Activated CD8-positive, alpha-beta T cell treated with anti-CD3 and anti-CD28 coated beads, Interleukin-2, amount 10 ng/mL, durations not matched to agents 7 days and 5 days (primary cell): ENCODE measurements around the gene CACNA1B. TPM values are rescaled to one million over a fixed set of nuclear protein-coding genes. Genes with fewer than 3 reads are reported as not detected.

Source experiments
- ATAC-seq: fragments of 150-1000 bp; cut with Tn5 transposase; one replicate; pipeline ENCODE4 v1.10.0; 2021; ENCODE audit warnings: moderate library complexity
- CTCF ChIA-PET: fragments of 350-600 bp; sonication (Branson Sonifier 250); formaldehyde crosslinking; loops from one replicate; lab custom pipeline; 2021; ENCODE audit warnings: antibody characterized with exemption; lab: Charles Lee
- POLR2A ChIA-PET: fragments of 350-600 bp; sonication (Branson Sonifier 250); formaldehyde crosslinking; loops from one replicate; lab custom pipeline; 2021; ENCODE audit warnings: antibody characterized with exemption; lab: Charles Lee
- DNase-seq: peaks from one replicate; pipeline ENCODE4 v3.0.0-alpha.2; 2020
- H3K27ac Mint-ChIP-seq: one replicate; pipeline ENCODE4 v1.8.0; 2021; ENCODE audit warnings: mild to moderate bottlenecking, mixed read lengths
- H3K27me3 Mint-ChIP-seq: one replicate; pipeline ENCODE4 v1.8.0; 2021; ENCODE audit warnings: low read depth, mixed read lengths
- H3K36me3 Mint-ChIP-seq: one replicate; pipeline ENCODE4 v1.8.0; 2021; ENCODE audit warnings: low read depth, mixed read lengths
- H3K4me1 Mint-ChIP-seq: one replicate; pipeline ENCODE4 v1.8.0; 2021; ENCODE audit warnings: low read depth, mixed read lengths
- H3K4me3 Mint-ChIP-seq: one replicate; pipeline ENCODE4 v1.8.0; 2021; ENCODE audit warnings: mild to moderate bottlenecking, mixed read lengths
- H3K9me3 Mint-ChIP-seq: one replicate; pipeline ENCODE4 v1.8.0; 2022; ENCODE audit warnings: mixed read lengths; ENCODE audit not compliant: insufficient read depth
- total RNA-seq, 2 experiments: library from RNA; stranded (reverse); gene quantifications; one replicate each; pipeline ENCODE4 v1.2.3, GENCODE V29; 2021

The CACNA1B gene
- total RNA-seq, 2 experiments from 2014 or later: not detected

GRCh38 chr9:137975527-137975913 is 97.9 kb downstream of the CACNA1B start:
- no peak overlapping the region for H3K4me3 Mint-ChIP-seq
- no peaks in the 10 kb centered on the region for H3K36me3 Mint-ChIP-seq
- DNase-seq: no peak

GRCh38 chr9:137975936-137976565 is 98.5 kb downstream of the CACNA1B start:
- no peak for DNase-seq
- POLR2A ChIA-PET: no interaction called here
- no peak for ATAC-seq
- Mint-ChIP-seq H3K4me1 (no peaks in the 10 kb centered on the region), H3K27me3 (peaks cover 3% of the 10 kb centered on the region), H3K9me3 (no peaks in the 10 kb centered on the region), H3K4me3 (no peak overlapping the region), H3K36me3 (no peaks in the 10 kb centered on the region), H3K27ac (no peak overlapping the region)
- CTCF ChIA-PET: no interaction called here

More at GRCh38 chr9:137975527-137975913, 97.9 kb downstream of the CACNA1B start:
- peaks cover 2% of the 10 kb centered on the region for H3K27me3 Mint-ChIP-seq
- no peak for ATAC-seq
- H3K27ac Mint-ChIP-seq: no peak overlapping the region
- ChIA-PET CTCF (no interaction called here), POLR2A (no interaction called here)
- H3K9me3 Mint-ChIP-seq: no peaks in the 10 kb centered on the region
- no peaks in the 10 kb centered on the region for H3K4me1 Mint-ChIP-seq

DNA sequence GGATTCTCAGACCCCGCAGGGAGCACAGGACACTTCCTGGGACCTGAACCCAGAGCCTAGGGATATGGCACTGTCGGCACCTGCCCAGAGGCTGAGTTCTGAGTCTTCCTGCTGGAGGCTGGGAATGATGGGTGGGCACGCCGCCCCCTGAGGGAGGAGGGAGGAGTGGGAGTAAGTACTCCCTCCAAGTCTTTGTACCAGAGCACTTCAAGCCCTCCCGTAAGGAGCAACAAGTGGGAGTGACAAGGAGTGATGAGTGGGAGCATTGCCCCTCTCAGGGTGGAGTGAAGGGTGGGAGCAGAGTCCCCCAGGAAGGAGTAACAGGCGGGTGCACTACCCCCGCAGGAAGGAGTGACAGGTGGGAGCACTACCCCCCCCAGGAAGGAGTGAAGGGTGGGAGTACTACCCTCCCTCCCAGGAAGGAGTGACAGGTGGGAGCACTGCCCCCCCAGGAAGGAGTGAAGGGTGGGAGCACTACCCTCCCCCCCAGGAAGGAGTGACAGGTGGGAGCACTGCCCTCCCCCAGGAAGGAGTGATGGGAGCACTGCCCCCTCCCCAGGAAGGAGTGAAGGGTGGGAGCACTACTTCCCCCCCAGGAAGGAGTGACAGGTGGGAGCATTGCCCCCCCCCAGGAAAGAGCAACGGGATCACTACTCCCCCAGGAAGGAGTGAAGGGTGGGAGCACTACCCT is 100.1 kb downstream of the CACNA1B start:
- peaks cover 3% of the 10 kb centered on the region for H3K27me3 Mint-ChIP-seq
- POLR2A ChIA-PET: no interaction called here
- H3K36me3 Mint-ChIP-seq: no peaks in the 10 kb centered on the region
- H3K9me3 Mint-ChIP-seq: no peaks in the 10 kb centered on the region
- H3K4me3 Mint-ChIP-seq: no peak overlapping the region
- H3K4me1 Mint-ChIP-seq: no peaks in the 10 kb centered on the region
- CTCF ChIA-PET: no interaction called here
- DNase-seq (no peak), ATAC-seq (no peak)
- no peak overlapping the region for H3K27ac Mint-ChIP-seq

DNA sequence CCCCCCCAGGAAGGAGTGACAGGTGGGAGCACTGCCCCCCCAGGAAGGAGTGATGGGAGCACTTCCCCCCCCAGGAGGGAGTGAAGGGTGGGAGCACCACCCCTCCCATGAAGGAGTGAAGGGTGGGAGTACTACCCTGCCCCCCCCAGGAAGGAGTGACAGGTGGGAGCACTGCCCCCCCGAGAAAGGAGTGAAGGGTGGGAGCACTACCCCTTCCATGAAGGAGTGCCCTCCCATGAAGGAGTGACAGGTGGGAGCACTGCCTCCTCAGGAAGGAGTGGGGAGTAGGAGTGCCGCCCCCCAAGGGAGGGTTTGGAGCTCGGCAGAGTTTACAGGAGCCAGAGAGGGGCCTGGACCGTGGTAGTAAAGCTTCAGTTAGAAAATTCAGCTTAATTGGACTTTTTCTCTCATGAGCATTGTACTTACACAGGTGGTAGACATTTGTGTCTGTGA is 100.7 kb downstream of the CACNA1B start:
- Mint-ChIP-seq H3K4me1 (no peaks in the 10 kb centered on the region), H3K9me3 (no peaks in the 10 kb centered on the region), H3K27ac (no peak overlapping the region), H3K4me3 (no peak overlapping the region), H3K36me3 (no peaks in the 10 kb centered on the region), H3K27me3 (peaks cover 3% of the 10 kb centered on the region)
- ATAC-seq (no peak), DNase-seq (no peak)
- POLR2A ChIA-PET: no interaction called here
- CTCF ChIA-PET: no interaction called here

- no peak overlapping the region for H3K27ac Mint-ChIP-seq
- no peaks in the 10 kb centered on the region for H3K36me3 Mint-ChIP-seq
- peaks cover 3% of the 10 kb centered on the region for H3K27me3 Mint-ChIP-seq
- no peak overlapping the region for H3K4me3 Mint-ChIP-seq
- H3K4me1 Mint-ChIP-seq: no peaks in the 10 kb centered on the region
- no peak for DNase-seq
- ChIA-PET POLR2A (no interaction called here), CTCF (no interaction called here)
- ATAC-seq: no peak
- no peaks in the 10 kb centered on the region for H3K9me3 Mint-ChIP-seq
Measured at GRCh38 chr9:137982200-137982599, 104.6 kb downstream of the CACNA1B start.

GRCh38 chr9:137984005-137984404 is 106.4 kb downstream of the CACNA1B start:
- ChIA-PET CTCF (no interaction called here), POLR2A (no interaction called here)
- Mint-ChIP-seq H3K27ac (no peak overlapping the region), H3K4me1 (peaks cover under 1% of the 10 kb centered on the region), H3K9me3 (no peaks in the 10 kb centered on the region), H3K36me3 (no peaks in the 10 kb centered on the region), H3K27me3 (peaks cover 3% of the 10 kb centered on the region), H3K4me3 (no peak overlapping the region)
- no peak for ATAC-seq
- no peak for DNase-seq

DNA sequence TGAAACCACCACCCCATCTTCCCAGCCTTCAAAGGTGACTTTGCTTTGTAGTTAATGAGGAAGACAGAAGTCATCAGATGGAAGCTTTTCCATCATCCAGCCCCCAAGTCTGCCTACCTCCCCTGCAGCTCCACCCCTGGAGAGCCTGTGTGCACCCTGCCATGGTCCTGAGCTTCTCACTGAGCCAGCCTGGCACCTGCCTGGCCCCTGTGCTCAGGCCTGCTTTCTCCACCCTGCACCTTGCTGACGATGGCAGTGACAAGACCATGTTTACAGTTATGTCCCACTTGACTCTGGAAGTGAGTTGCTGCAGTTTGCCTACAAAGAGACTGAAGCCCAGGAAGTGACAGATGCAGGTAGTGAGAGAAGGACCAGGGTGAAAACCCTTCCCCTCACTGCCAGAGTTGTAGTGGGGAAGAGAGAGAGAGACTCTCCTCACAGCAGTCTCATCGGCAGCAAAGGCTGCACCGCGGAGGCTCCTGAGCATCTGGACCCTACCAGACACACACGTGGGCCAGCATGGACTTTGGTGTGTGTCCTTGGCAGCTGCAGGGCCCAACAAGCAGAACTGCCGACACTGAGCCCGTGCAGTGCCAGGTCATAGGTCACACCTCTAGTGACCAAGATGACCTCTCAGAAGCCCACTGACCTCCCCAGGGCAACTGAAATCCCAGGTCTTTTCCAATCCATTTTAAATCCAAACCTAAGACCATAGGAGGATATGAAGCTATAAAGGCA is 107.1 kb downstream of the CACNA1B start:
- Mint-ChIP-seq H3K9me3 (no peaks in the 10 kb centered on the region), H3K27ac (no peak overlapping the region), H3K27me3 (peaks cover 6% of the 10 kb centered on the region), H3K36me3 (no peaks in the 10 kb centered on the region), H3K4me1 (peaks cover 6% of the 10 kb centered on the region), H3K4me3 (no peak overlapping the region)
- POLR2A ChIA-PET: no interaction called here
- DNase-seq: no peak
- no peak for ATAC-seq
- CTCF ChIA-PET: no interaction called here

DNA sequence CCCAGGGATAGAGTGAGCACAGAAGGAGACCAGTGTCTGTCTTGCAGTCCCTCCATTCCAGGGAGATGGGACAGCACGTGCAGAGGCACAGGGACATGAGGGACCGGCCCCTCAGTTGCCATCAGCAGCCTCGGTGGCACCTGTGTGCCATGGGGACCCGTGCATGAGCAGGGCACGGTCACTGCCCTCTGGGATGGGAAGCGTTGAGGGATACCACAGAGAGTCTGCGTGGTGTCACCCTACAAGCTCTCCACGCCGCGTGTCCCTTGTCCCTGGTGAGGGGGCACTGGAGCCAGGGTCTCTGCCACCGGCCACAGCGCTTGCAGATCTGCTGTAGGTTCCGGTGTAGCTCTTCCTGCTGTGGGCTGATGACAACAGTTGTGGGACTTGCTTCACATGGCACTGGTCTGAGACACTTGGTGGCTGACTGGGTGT is 108.1 kb downstream of the CACNA1B start:
- no peak overlapping the region for H3K4me3 Mint-ChIP-seq
- DNase-seq (no peak), ATAC-seq (no peak)
- CTCF ChIA-PET: no interaction called here
- no peaks in the 10 kb centered on the region for H3K36me3 Mint-ChIP-seq
- no peak overlapping the region for H3K27ac Mint-ChIP-seq
- H3K27me3 Mint-ChIP-seq: peaks cover 3% of the 10 kb centered on the region
- H3K9me3 Mint-ChIP-seq: no peaks in the 10 kb centered on the region
- H3K4me1 Mint-ChIP-seq: peaks cover 7% of the 10 kb centered on the region
- POLR2A ChIA-PET: no interaction called here

DNA sequence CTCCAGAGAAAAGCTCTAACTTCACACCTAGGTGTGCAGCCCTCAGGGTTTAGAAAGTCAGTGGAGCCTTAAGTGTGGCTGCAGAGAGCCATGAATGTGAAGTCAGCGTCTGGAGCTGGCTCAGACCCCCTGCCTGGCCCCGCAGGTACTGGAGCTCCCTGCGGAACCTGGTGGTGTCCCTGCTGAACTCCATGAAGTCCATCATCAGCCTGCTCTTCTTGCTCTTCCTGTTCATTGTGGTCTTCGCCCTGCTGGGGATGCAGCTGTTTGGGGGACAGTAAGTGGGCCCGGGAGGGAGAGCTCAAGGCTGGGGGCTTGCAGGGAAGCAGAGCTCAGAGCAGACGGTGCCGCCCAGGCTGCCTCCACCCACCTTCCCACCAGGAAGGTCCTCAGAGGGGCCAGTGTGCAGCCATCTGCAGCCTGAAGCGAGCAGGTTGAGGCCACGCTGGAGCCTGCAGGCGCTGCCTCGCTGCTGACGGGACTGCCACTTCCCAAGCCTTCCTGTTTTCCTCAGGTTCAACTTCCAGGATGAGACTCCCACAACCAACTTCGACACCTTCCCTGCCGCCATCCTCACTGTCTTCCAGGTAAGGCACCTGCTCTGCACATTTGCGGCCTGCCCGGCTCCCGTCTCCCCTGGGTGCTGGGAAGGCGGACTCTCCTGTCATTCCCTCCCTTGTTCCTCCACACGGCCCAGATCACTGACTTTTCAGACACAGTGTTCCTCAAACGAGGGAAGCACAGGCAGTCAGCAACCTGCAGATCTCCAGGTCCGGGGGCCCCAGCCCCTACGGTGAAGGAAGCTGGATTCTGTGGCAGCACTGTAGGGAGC is 108.9 kb downstream of the CACNA1B start:
- H3K27ac Mint-ChIP-seq: no peak overlapping the region
- ChIA-PET CTCF (no interaction called here), POLR2A (no interaction called here)
- H3K4me1 Mint-ChIP-seq: peaks cover 7% of the 10 kb centered on the region
- H3K27me3 Mint-ChIP-seq: peaks cover 5% of the 10 kb centered on the region
- no peak for ATAC-seq
- H3K4me3 Mint-ChIP-seq: no peak overlapping the region
- H3K36me3 Mint-ChIP-seq: no peaks in the 10 kb centered on the region
- no peaks in the 10 kb centered on the region for H3K9me3 Mint-ChIP-seq
- no peak for DNase-seq

DNA sequence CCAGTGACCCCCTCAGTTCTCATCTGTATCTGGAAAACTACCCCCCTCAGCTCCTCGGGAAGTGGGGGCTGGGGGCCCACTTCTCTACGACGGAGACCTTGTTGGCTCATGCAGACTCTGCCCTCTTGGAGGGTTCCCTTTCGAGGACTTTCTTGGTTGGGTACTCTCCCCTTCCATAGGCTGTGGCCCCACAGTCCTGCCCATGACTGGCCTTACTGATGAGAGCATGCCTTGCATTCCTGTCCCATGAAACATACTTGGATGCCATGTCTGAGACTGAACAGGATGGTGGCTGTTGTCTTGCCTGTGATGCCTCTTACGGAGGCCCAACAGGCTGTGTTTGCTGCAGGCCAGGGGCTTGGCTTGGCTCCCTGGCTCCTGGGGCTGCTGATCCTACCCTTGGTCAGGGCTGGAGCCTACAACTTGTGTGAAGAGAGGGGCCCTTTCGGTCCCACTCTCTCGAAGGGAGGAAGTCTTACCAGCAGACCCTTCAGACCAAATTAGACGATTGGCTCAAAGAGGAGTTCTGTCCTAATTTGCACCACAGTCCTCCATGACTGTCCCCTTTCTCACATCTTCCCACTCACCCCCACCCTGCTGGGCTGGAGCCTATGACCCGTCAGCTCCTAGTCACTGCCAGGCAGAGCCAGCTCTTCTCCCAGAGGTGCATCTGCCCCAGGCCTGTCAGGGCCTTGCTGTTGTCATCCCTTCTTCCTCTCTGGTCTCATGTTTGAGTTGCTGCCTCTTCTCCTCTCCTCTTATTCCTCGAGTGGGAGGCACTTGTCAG is 109.9 kb downstream of the CACNA1B start:
- Mint-ChIP-seq H3K27me3 (peaks cover 13% of the 10 kb centered on the region), H3K4me3 (no peak overlapping the region), H3K27ac (no peak overlapping the region), H3K36me3 (no peaks in the 10 kb centered on the region), H3K4me1 (peaks cover 7% of the 10 kb centered on the region), H3K9me3 (no peaks in the 10 kb centered on the region)
- DNase-seq (no peak), ATAC-seq (no peak)
- CTCF ChIA-PET: no interaction called here
- POLR2A ChIA-PET: no interaction called here

DNA sequence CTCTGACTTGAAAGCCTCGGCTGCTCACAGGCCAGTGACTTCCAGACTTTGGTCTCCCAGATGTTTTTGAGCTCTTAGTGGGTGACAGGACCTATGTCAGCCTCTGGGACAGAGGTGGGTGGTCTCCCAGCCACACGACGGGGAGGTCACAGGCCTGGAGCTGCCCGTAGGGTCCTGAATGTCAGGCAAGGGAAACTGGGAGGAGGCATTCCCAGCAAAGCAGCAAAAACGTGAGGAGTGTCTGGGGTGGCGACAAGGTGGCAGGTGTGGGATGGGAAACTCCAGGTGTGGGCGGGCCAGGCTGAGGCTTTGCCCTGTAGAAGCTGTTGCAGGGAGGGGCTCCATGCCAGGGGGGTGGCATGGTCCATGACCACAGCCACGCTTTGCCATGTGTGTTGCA is 110.5 kb downstream of the CACNA1B start:
- Mint-ChIP-seq H3K4me3 (no peak overlapping the region), H3K27ac (no peak overlapping the region), H3K9me3 (no peaks in the 10 kb centered on the region), H3K36me3 (no peaks in the 10 kb centered on the region), H3K4me1 (peaks cover 7% of the 10 kb centered on the region), H3K27me3 (peaks cover 17% of the 10 kb centered on the region)
- POLR2A ChIA-PET: no interaction called here
- ATAC-seq: no peak
- no peak for DNase-seq
- CTCF ChIA-PET: no interaction called here
